Skeletal muscle satellite cell (primary cell): Measurements from ENCODE around the gene NOXO1.

Experiments used
- H3K27me3 ChIP-seq: 2 replicates; pipeline ENCODE4 v1.7.0; 2013; ENCODE audit warnings: low read length; ENCODE audit not compliant: control insufficient read depth, insufficient read depth
- H3K36me3 ChIP-seq: 2 replicates; pipeline ENCODE4 v1.7.0; 2013; ENCODE audit warnings: mild to moderate bottlenecking, control low read depth, low read length; ENCODE audit not compliant: insufficient read depth
- H3K4me1 ChIP-seq: 2 replicates; pipeline ENCODE4 v1.7.0; 2013; ENCODE audit warnings: low read length; ENCODE audit not compliant: control insufficient read depth, insufficient read depth
- H3K4me2 ChIP-seq: 2 replicates; pipeline ENCODE4 v1.7.0; 2013; ENCODE audit warnings: mild to moderate bottlenecking, low read length
- H3K4me3 ChIP-seq: 2 replicates; pipeline ENCODE4 v1.7.0; 2013; ENCODE audit warnings: low read length
- H3K9ac ChIP-seq: 2 replicates; pipeline ENCODE4 v1.7.0; 2013; ENCODE audit warnings: mild to moderate bottlenecking, low read depth, low read length, moderate library complexity
- H3K9me3 ChIP-seq: replicated peaks from 2 replicates; pipeline ENCODE4 v1.7.0; 2013; ENCODE audit warnings: mild to moderate bottlenecking, control low read depth, low read length

The NOXO1 gene

GRCh38 chr16:1991135-1991551, 9.9 kb upstream of the NOXO1 start:
- peaks cover 28% of the 10 kb centered on the region for H3K27me3 ChIP-seq
- H3K9me3 ChIP-seq = no peaks in the 10 kb centered on the region
- H3K4me3 ChIP-seq = no peak overlapping the region
- peaks cover 14% of the 10 kb centered on the region for H3K36me3 ChIP-seq
- H3K4me2 ChIP-seq = no peak overlapping the region
- peaks cover 17% of the 10 kb centered on the region for H3K4me1 ChIP-seq
- no peak overlapping the region for H3K9ac ChIP-seq

GRCh38 chr16:1990351-1991134, 9.3 kb upstream of the NOXO1 start:
- no peak overlapping the region for H3K9ac ChIP-seq
- peaks cover 18% of the 10 kb centered on the region for H3K36me3 ChIP-seq
- peaks cover 22% of the 10 kb centered on the region for H3K4me1 ChIP-seq
- H3K27me3 ChIP-seq = peaks cover 28% of the 10 kb centered on the region
- H3K9me3 ChIP-seq = no peaks in the 10 kb centered on the region
- H3K4me2 ChIP-seq = peak overlapping the region; percentile 47
- H3K4me3 ChIP-seq = no peak overlapping the region

GRCh38 chr16:1990101-1990350, 8.8 kb upstream of the NOXO1 start:
- Histone ChIP-seq H3K36me3 (peaks cover 14% of the 10 kb centered on the region), H3K4me1 (peaks cover 27% of the 10 kb centered on the region), H3K9ac (no peak overlapping the region), H3K4me2 (peak overlapping the region; percentile 56), H3K9me3 (no peaks in the 10 kb centered on the region), H3K4me3 (no peak overlapping the region), H3K27me3 (peaks cover 28% of the 10 kb centered on the region)

- no peak within 1 kb of the TSS for H3K4me3 ChIP-seq
- H3K4me1 ChIP-seq = peaks cover 33% of the 10 kb centered on the region
- H3K27me3 ChIP-seq = peaks cover 28% of the 10 kb centered on the region
- H3K36me3 ChIP-seq = peaks cover 14% of the 10 kb centered on the region
- H3K9me3 ChIP-seq = no peaks in the 10 kb centered on the region
- H3K9ac ChIP-seq = no peak within 1 kb of the TSS
- peak within 1 kb of the TSS; percentile 56 for H3K4me2 ChIP-seq
Measured at GRCh38 chr16:1989209-1990100, 8.2 kb upstream of the NOXO1 start, which contains the start of gene SYNGR3. SYNGR3 (plus strand) TSS chr16:1989970; CDS start chr16:1990103, 133 bp downstream.

GRCh38 chr16:1987198-1987597, 5.9 kb upstream of the NOXO1 start:
- peaks cover 34% of the 10 kb centered on the region for H3K27me3 ChIP-seq
- peaks cover 34% of the 10 kb centered on the region for H3K4me1 ChIP-seq
- no peak overlapping the region for H3K4me2 ChIP-seq
- peaks cover 14% of the 10 kb centered on the region for H3K36me3 ChIP-seq
- no peak overlapping the region for H3K4me3 ChIP-seq
- no peaks in the 10 kb centered on the region for H3K9me3 ChIP-seq
- H3K9ac ChIP-seq = no peak overlapping the region

- Histone ChIP-seq H3K9ac (peak overlapping the region; percentile 85), H3K4me3 (peak overlapping the region; percentile 87), H3K4me2 (peak overlapping the region; percentile 96), H3K4me1 (peaks cover 29% of the 10 kb centered on the region), H3K27me3 (peaks cover 36% of the 10 kb centered on the region), H3K36me3 (peaks cover 14% of the 10 kb centered on the region), H3K9me3 (no peaks in the 10 kb centered on the region)
Measured at GRCh38 chr16:1985466-1986150, 4.3 kb upstream of the NOXO1 start.

- Histone ChIP-seq H3K4me2 (peak overlapping the region; percentile 96), H3K9ac (peak overlapping the region; percentile 85), H3K4me1 (peaks cover 22% of the 10 kb centered on the region), H3K36me3 (peaks cover 14% of the 10 kb centered on the region), H3K27me3 (peaks cover 42% of the 10 kb centered on the region), H3K9me3 (no peaks in the 10 kb centered on the region), H3K4me3 (peak overlapping the region; percentile 87)
Measured at GRCh38 chr16:1984347-1985225, 3.3 kb upstream of the NOXO1 start.

- H3K4me3 ChIP-seq = peak within 1 kb of the TSS; percentile 87
- H3K36me3 ChIP-seq = peaks cover 19% of the 10 kb centered on the region
- no peaks in the 10 kb centered on the region for H3K9me3 ChIP-seq
- peak within 1 kb of the TSS; percentile 85 for H3K9ac ChIP-seq
- peaks cover 22% of the 10 kb centered on the region for H3K4me1 ChIP-seq
- H3K4me2 ChIP-seq = peak within 1 kb of the TSS; percentile 96
- peaks cover 34% of the 10 kb centered on the region for H3K27me3 ChIP-seq
Measured at GRCh38 chr16:1983544-1984346, 2.5 kb upstream of the NOXO1 start, which contains the start of gene GFER. GFER (plus strand) TSS chr16:1984193; CDS start chr16:1984219, 26 bp downstream.

GRCh38 chr16:1982991-1983543, 1.8 kb upstream of the NOXO1 start:
- no peaks in the 10 kb centered on the region for H3K9me3 ChIP-seq
- peaks cover 22% of the 10 kb centered on the region for H3K4me1 ChIP-seq
- peak overlapping the region; percentile 87 for H3K4me3 ChIP-seq
- H3K27me3 ChIP-seq = peaks cover 33% of the 10 kb centered on the region
- H3K9ac ChIP-seq = no peak overlapping the region
- H3K4me2 ChIP-seq = peak overlapping the region; percentile 96
- H3K36me3 ChIP-seq = peaks cover 25% of the 10 kb centered on the region

GRCh38 chr16:1982013-1982433, 754 bp upstream of the NOXO1 start:
- Histone ChIP-seq H3K9me3 (no peaks in the 10 kb centered on the region), H3K4me3 (no peak overlapping the region), H3K27me3 (peaks cover 33% of the 10 kb centered on the region), H3K9ac (no peak overlapping the region), H3K4me1 (peaks cover 22% of the 10 kb centered on the region), H3K36me3 (peaks cover 33% of the 10 kb centered on the region), H3K4me2 (no peak overlapping the region)
